Measurements from ENCODE around the gene AK9.

AK9 gene

GRCh38 chr6:109671733-109672132 is 19.3 kb downstream of the AK9 start:
- no peak overlapping the region for H3K27ac ChIP-seq
- CTCF ChIA-PET, result no interaction called here
- no peak for DNase-seq (ENCODE audit: low spot score)
- TF ChIP-seq CTCF (conservative IDR thresholded peaks at IDR 0.05; ENCODE audit: low read depth), result no peak
- POLR2A ChIA-PET (ENCODE audit: low non-redundant PET), result no interaction called here

GRCh38 chr6:109669811-109670210 is 21.2 kb downstream of the AK9 start:
- H3K27ac ChIP-seq, result no peak overlapping the region
- ChIA-PET POLR2A (ENCODE audit: low non-redundant PET) (no interaction called here), CTCF (interaction anchor here (1.1 kb wide), 1 partner anchor 10 kb away, joined by 3 read pairs; no protein-coding TSS in a partner anchor)
- no peak for DNase-seq (ENCODE audit: low spot score)
- no peak for TF ChIP-seq CTCF (conservative IDR thresholded peaks at IDR 0.05; ENCODE audit: low read depth)

DNA sequence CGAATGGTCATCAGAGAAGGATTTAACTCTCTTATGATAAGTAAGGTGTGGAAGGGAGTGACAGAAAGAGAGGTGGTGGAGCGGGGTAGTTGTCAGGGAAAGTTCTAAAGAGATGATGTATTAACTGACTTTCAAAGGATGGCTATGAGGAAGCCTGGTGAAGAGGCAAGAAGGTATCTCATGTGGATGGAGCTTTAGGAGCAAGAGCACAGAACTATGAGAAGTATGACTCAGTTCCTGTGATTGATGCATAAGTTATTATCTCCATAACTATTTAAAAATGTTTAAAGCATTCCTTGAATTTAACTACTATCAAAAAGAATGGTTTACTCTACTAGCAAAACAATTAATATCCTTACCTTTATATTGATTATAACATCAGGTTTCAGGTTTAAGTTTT is 28.8 kb downstream of the AK9 start:
- H3K27ac ChIP-seq, result no peak overlapping the region
- TF ChIP-seq CTCF (conservative IDR thresholded peaks at IDR 0.05; ENCODE audit: low read depth), result no peak
- DNase-seq (ENCODE audit: low spot score), result no peak
- ChIA-PET CTCF (no interaction called here), POLR2A (ENCODE audit: low non-redundant PET) (no interaction called here)

DNA sequence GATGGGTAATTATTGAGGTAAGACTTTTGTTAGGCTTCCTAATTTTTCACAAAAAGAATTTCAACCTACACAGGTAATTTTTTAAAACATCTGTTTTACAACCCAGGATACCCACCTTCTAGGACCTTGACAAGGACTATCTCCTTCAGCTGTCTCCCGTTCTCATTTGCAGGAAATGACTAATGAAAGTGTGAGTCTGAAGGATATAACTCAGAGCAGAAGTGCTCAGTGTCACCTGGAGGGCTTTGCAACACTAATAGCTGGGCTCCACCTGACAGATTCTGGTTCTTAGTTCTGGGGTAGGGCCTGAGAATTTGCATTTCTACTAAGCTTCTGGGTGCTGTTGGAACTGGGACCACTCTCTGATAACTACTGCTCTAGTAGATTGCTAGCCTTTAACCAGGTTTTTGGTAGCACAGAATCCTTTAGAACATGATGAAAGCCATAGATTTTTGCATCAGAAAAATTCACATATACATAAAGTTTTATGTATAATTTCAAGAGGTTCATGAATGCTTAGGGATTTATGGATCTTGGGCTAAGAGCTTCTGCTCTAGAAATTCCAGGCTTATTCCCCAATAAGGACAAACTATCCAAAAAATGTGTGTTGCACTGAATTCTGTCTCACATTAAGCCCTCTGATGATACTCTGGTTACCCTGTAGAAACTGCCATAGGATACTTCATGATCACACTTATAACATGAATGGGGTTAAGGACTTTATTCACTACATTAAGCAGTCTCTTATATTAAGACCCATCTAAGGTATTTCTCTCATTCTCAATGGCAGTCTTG is 30.3 kb downstream of the AK9 start:
- TF ChIP-seq CTCF (conservative IDR thresholded peaks at IDR 0.05; ENCODE audit: low read depth), result no peak
- no peak overlapping the region for H3K27ac ChIP-seq
- CTCF ChIA-PET, result interaction anchor here (0.7 kb wide), 1 partner anchor 9 kb away, joined by 3 read pairs; no protein-coding TSS in a partner anchor
- no peak for DNase-seq (ENCODE audit: low spot score)
- POLR2A ChIA-PET (ENCODE audit: low non-redundant PET), result no interaction called here

DNA sequence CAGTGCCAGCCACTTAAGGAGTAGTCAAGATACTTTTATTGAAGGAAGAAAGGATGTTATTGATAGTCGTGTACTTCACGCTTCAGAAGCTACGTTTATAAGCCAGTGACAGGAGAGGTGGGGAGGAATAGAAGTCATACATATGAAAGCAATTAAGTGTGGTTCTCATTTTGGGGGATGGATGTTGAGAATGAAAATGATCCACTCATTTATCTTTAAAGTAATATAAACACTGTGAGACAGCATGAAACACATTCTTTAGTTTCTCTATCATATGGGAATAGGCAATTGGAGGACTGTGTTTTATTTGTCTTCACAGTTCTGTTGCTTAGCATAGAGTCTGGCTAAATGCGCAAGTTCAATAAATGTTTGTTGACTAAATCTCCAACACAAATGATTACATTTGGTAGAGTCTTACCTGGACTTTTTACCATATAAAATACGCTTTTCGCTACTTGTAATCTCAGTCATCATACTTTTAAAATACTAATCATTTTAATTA is 35.2 kb downstream of the AK9 start:
- no peak for DNase-seq (ENCODE audit: low spot score)
- ChIA-PET CTCF (no interaction called here), POLR2A (ENCODE audit: low non-redundant PET) (no interaction called here)
- TF ChIP-seq CTCF (conservative IDR thresholded peaks at IDR 0.05; ENCODE audit: low read depth), result no peak
- H3K27ac ChIP-seq, result no peak overlapping the region

DNA sequence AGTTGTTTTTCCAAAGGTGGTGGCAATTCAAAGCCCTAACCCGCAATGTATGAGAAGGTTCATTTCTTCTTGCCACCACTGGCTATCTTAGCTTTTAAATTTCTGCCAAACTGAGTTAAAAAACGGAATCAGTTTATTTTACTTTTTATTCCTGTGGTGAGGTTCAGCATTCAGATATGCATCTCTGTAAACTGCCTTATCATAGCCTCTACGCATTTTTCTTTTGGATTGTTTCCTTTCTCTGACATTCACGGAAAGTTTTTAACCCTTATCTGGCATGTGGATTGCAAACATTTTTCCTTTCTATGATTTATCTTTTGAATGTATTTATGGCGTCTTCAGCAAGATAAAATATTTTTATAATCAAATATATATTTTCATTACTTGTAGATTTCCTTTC is 37.7 kb downstream of the AK9 start:
- POLR2A ChIA-PET (ENCODE audit: low non-redundant PET), result interaction anchor here (0.6 kb wide), 1 partner anchor 723 kb away, joined by 3 read pairs; no protein-coding TSS in a partner anchor
- TF ChIP-seq CTCF (conservative IDR thresholded peaks at IDR 0.05; ENCODE audit: low read depth), result no peak
- H3K27ac ChIP-seq, result no peak overlapping the region
- no peak for DNase-seq (ENCODE audit: low spot score)
- CTCF ChIA-PET, result no interaction called here
